ENCODE measurements around the gene KCNQ2. TPM values are rescaled to one million over a fixed set of nuclear protein-coding genes. Genes with fewer than 3 reads are reported as not detected.

KCNQ2 gene
- total RNA-seq, 1 donor from 2014 or later: 11.5 TPM

GRCh38 chr20:63352811-63353221, 119.6 kb downstream of the KCNQ2 start:
- FAIRE-seq: no peak

GRCh38 chr20:63351811-63352591, 120.5 kb downstream of the KCNQ2 start:
- peaks cover 27% of the 10 kb centered on the region for H3K27me3 Mint-ChIP-seq (ENCODE audit: low read depth, unreplicated experiment)
- Histone ChIP-seq H3K4me2 (ENCODE audit: low read length) (no peak overlapping the region), H3K4me1 (ENCODE audit: insufficient read depth, low read length) (no peaks in the 10 kb centered on the region), H3K9me3 (ENCODE audit: insufficient read depth, low read depth, low read length) (no peaks in the 10 kb centered on the region), H3K4me3 (ENCODE audit: insufficient read depth, low read depth, low read length) (no peak overlapping the region), H3K36me3 (ENCODE audit: insufficient read depth, low read length) (no peaks in the 10 kb centered on the region), H3K27me3 (ENCODE audit: insufficient read depth, low read length) (no peaks in the 10 kb centered on the region), H3K9ac (ENCODE audit: low read length) (no peak overlapping the region), H3K79me2 (ENCODE audit: insufficient read depth, low read length) (no peaks in the 10 kb centered on the region), H4K20me1 (ENCODE audit: insufficient read depth, low read length) (no peaks in the 10 kb centered on the region), H2AFZ (ENCODE audit: low read depth, low read length) (no peak overlapping the region), H3K27ac (ENCODE audit: low read depth, low read length) (no peak overlapping the region)
- no peak for FAIRE-seq
- no peak overlapping the region for H3K27ac Mint-ChIP-seq (ENCODE audit: unreplicated experiment)
- no peaks in the 10 kb centered on the region for H3K9me3 Mint-ChIP-seq (ENCODE audit: unreplicated experiment)
- no peak for TF ChIP-seq CTCF (IDR thresholded peaks at IDR 0.05; ENCODE audit: insufficient read depth, low read depth, low read length)
- no peak for TF ChIP-seq EZH2 (IDR thresholded peaks at IDR 0.05; ENCODE audit: insufficient read depth, low read length)
- H3K36me3 Mint-ChIP-seq (ENCODE audit: low read depth, unreplicated experiment): no peaks in the 10 kb centered on the region
- H3K4me1 Mint-ChIP-seq (ENCODE audit: low read depth, unreplicated experiment): no peaks in the 10 kb centered on the region
- no peak overlapping the region for H3K4me3 Mint-ChIP-seq (ENCODE audit: unreplicated experiment)
- DNase-seq (ENCODE audit: low read depth): no peak

More at GRCh38 chr20:63352811-63353221, 119.6 kb downstream of the KCNQ2 start:
- Histone ChIP-seq H3K4me2 (ENCODE audit: low read length) (no peak overlapping the region), H3K9ac (ENCODE audit: low read length) (no peak overlapping the region), H3K9me3 (ENCODE audit: insufficient read depth, low read depth, low read length) (no peaks in the 10 kb centered on the region), H3K4me1 (ENCODE audit: insufficient read depth, low read length) (no peaks in the 10 kb centered on the region), H3K27me3 (ENCODE audit: insufficient read depth, low read length) (no peaks in the 10 kb centered on the region), H4K20me1 (ENCODE audit: insufficient read depth, low read length) (no peaks in the 10 kb centered on the region), H2AFZ (ENCODE audit: low read depth, low read length) (no peak overlapping the region), H3K4me3 (ENCODE audit: insufficient read depth, low read depth, low read length) (no peak overlapping the region), H3K27ac (ENCODE audit: low read depth, low read length) (no peak overlapping the region), H3K79me2 (ENCODE audit: insufficient read depth, low read length) (no peaks in the 10 kb centered on the region), H3K36me3 (ENCODE audit: insufficient read depth, low read length) (no peaks in the 10 kb centered on the region)
- Mint-ChIP-seq H3K27ac (ENCODE audit: unreplicated experiment) (no peak overlapping the region), H3K9me3 (ENCODE audit: unreplicated experiment) (no peaks in the 10 kb centered on the region), H3K4me3 (ENCODE audit: unreplicated experiment) (no peak overlapping the region), H3K36me3 (ENCODE audit: low read depth, unreplicated experiment) (no peaks in the 10 kb centered on the region), H3K27me3 (ENCODE audit: low read depth, unreplicated experiment) (peaks cover 31% of the 10 kb centered on the region), H3K4me1 (ENCODE audit: low read depth, unreplicated experiment) (no peaks in the 10 kb centered on the region)
- TF ChIP-seq EZH2 (IDR thresholded peaks at IDR 0.05; ENCODE audit: insufficient read depth, low read length): no peak
- TF ChIP-seq CTCF (IDR thresholded peaks at IDR 0.05; ENCODE audit: insufficient read depth, low read depth, low read length): no peak
- DNase-seq (ENCODE audit: low read depth): no peak

- H3K4me3 ChIP-seq (ENCODE audit: insufficient read depth, low read depth, low read length): no peak overlapping the region
- no peaks in the 10 kb centered on the region for H3K36me3 ChIP-seq (ENCODE audit: insufficient read depth, low read length)
- FAIRE-seq: no peak
- no peaks in the 10 kb centered on the region for H3K79me2 ChIP-seq (ENCODE audit: insufficient read depth, low read length)
- Mint-ChIP-seq H3K27me3 (ENCODE audit: low read depth, unreplicated experiment) (peaks cover 24% of the 10 kb centered on the region), H3K9me3 (ENCODE audit: unreplicated experiment) (no peaks in the 10 kb centered on the region), H3K36me3 (ENCODE audit: low read depth, unreplicated experiment) (no peaks in the 10 kb centered on the region), H3K4me1 (ENCODE audit: low read depth, unreplicated experiment) (no peaks in the 10 kb centered on the region), H3K4me3 (ENCODE audit: unreplicated experiment) (no peak overlapping the region), H3K27ac (ENCODE audit: unreplicated experiment) (no peak overlapping the region)
- no peak overlapping the region for H3K4me2 ChIP-seq (ENCODE audit: low read length)
- no peak overlapping the region for H2AFZ ChIP-seq (ENCODE audit: low read depth, low read length)
- H3K9me3 ChIP-seq (ENCODE audit: insufficient read depth, low read depth, low read length): no peaks in the 10 kb centered on the region
- no peaks in the 10 kb centered on the region for H4K20me1 ChIP-seq (ENCODE audit: insufficient read depth, low read length)
- H3K27ac ChIP-seq (ENCODE audit: low read depth, low read length): no peak overlapping the region
- H3K4me1 ChIP-seq (ENCODE audit: insufficient read depth, low read length): no peaks in the 10 kb centered on the region
- no peak for TF ChIP-seq EZH2 (IDR thresholded peaks at IDR 0.05; ENCODE audit: insufficient read depth, low read length)
- no peak overlapping the region for H3K9ac ChIP-seq (ENCODE audit: low read length)
- DNase-seq (ENCODE audit: low read depth): no peak
- H3K27me3 ChIP-seq (ENCODE audit: insufficient read depth, low read length): no peaks in the 10 kb centered on the region
Observed at GRCh38 chr20:63351326-63351700, 121.1 kb downstream of the KCNQ2 start.
